HG03565 (cell line): Measurements from ENCODE around the gene DGKE.

Experiments
- ATAC-seq: cut with Tn5 transposase; IDR thresholded peaks from one replicate; pipeline ENCODE4 v1.9.1; 2021; ENCODE audit warnings: mild to moderate bottlenecking, moderate library complexity; ENCODE audit not compliant: unreplicated experiment

The DGKE gene

DNA sequence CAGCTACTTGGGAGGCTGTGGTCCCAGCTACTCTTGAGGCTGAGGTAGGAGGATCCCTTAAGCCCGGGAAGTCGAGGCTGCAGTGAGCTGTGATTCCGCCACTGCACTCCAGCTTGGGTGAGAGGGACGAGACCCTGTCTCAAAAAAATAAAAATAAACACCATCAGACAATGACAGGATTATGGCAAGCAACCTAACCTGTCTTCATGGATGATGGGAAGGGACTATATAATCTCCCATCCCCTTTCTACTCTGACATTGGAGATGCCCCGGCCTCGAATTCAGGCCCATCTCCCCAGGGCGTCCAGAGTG, 79.0 kb downstream of the DGKE start:
- no peak for ATAC-seq

DNA sequence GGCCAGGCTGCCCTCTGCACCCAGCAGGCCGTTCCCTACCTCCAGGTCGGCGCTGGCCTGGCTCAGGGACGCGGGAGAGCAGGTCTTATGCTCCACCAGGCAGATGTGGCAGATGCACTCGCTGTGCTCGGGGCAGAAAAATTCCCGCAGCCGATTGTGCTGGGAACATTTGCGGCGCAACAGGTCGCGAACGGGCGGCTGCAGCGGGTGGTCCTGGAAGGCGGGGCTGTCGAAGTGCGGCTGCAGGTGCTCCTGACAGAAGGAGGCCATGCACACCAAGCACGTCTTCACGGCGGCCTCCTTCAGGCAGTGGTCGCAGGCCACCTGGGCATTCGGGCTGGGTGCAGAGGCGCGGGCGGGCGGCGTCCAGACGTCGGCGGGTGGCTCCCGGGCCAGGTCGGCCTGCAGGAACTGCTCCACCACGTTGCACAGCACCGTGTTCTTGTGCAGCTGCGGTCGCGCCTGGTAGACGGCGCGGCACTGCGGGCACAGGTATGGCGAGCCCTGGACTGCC, 79.5 kb downstream of the DGKE start:
- peak; percentile 23 for ATAC-seq

DNA sequence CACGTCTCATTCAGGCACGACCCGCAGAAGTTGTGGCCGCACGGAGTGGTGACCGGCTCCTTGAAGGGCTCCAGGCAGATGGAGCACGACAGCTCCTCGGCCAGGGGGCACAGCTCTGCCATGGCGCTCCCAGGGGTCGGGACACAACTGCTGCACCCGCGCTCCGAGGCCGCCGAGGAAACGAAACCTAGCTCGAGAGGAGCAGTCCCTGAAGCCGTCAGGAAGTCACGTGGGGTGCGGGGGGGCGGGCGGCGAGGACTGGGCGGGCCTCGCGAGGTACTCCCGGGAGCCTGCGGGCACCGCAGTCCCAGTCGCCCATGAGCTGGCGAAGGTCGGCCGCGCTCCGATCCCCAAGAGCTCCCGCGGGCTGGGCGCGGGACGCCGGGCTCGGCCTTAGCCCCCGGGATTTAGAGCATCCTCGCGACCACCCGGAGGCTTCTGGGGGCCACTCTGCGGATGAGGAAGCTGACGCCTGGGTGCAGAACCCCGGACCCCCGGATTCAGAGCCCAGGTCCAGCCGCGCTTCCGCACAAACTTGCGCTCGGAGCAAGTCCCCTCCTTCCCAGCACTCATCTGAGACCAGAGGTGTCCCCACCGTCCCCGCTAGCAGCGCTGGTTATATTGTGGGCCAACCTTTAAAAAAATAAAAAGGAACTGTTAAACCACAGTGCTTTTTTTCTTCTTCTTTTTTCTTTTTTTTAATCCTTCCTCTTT, 80.1 kb downstream of the DGKE start, which contains the start of gene TRIM25:
Gene TRIM25, minus strand, starts transcription at position 183 of the 714 bp plus-strand sequence. Its CDS starts 61 bp downstream, at position 122.
- ATAC-seq, result peak; percentile 51

DNA sequence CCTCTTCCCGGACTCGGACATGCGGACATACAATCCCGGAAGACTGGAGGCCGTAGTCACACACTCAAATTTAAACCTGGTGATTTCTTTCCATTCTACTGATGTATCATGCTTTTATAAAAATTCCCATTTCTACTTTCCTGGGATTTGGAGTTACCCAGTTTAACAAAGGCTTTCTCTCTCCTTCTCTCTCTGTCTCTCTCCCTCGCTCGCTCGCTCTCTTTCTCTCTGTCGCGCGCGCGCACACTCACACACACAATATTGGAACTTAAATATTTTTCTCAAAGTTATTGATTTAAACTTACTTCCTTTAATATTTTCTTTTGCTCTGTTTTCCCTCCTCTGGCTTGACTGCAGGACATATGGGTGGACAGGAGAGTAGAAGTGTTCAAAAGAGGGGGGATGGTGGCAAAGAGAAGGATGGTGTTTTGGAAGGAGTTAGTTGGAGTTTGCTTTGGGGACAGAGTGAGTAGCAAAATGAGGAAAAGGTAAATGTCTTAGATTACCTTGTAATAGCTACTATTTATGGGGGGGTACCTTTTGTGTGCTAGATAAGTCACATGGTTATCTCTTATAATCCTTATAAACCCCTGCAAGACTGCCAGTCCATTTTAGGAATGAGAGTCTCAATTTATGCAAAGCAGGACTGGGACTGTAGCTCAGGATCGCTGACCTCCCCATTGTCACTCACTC, 80.8 kb downstream of the DGKE start:
- ATAC-seq, result no peak

DNA sequence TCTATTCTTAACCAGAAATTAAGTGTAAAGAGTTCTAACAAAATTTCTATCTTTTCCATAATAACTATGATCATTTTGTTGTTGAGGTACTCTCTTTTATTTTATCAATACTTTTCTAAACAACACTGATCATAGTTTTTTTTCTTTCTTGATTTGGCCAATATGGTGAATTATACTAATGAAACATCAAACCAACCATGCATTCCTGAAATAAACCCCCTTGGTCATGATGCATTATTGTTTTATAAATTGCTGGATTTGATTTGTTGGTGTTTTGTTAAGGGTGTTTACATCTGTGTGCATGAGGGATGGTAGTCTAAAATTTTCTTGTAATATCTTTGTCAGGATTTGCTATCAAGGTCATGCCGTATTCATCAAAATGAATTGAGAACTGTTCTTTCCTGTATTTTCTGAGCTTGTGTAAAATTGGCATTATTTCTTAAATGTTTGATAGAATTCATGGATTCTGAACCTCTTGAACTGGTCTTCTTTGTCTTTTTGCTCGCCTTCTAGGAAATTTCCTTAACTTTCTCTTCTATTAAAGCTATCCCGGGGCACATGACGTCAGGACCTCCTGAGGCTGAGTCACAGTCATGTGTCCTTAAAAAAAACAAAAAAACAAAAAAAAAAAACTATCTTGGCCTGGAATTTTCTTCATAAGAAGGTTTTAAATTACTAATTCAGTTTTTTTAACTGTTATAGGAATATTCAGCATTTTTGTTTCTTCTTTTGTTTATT, 83.8 kb downstream of the DGKE start:
- no peak for ATAC-seq

DNA sequence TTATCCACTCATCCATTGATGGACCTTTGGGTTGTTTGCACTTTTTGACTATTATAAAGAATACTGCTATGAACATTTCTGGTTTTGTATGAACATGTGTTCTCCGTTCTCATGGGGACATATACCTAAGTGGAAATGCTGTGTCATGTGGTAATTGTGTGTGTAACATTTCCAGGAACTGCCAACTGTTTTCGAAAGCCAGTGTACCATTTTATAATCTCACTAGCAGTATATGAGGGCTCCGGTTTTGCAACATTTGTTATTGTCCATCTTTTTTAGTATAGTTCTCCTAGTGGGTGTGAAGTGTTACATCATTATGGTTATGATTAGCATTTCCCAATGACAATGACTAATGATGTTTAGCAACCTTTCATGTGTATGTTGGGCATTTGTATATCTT, 85.0 kb downstream of the DGKE start:
- no peak for ATAC-seq
